ENCODE results near the gene SOCS7. TPM values are rescaled to one million over a fixed set of nuclear protein-coding genes. Genes with fewer than 3 reads are reported as not detected.
A peak's percentile ranks its signal among the peaks of the same experiment; 100 is the strongest.

SOCS7 gene
- total RNA-seq, 8 experiments from 2014 or later = 9.1 to 24.6 (median 19.4) TPM

DNA sequence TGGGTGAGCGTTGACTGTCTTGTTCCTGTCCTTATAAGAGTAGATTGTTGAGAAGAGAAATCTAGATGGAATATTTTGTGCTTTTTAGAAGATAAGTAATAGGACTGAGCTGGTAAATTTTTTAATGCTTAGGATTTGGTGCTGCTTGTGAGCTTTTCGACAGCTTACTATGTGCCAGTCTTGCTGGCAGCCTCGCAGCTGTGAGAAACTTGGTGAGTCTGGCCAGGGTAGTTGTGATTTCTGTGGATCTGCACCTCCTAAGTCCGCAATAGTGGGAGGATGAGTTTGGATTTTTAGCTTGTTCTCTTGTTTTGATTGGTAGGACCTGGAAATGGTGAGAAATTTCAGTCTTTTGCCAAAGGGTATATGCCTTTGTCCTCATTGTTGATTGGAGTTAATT lies 3.6 kb downstream of the SOCS7 start:
- WGBS, 10 experiments = 56 to 100% (median 93%) methylated on average over 1 to 3 of the region's 4 CpGs; no CpG with 5 or more reads in 2 of the 10 experiments

GRCh38 chr17:38357486-38358123 lies 6.0 kb downstream of the SOCS7 start:
- no peak overlapping the region for H3K4me3 ChIP-seq
- in situ Hi-C loops (cut with MboI; ENCODE audit: low pct_unique_long_range_greater_than_20kb in 2 of 9, low sequenced_read_pairs in 9 of 9, unreplicated experiment in 9 of 9) = no loop called here
- H3K27ac ChIP-seq = no peak overlapping the region
- no peak for ATAC-seq (replicated peaks in 6 of 8)
- peaks cover 37 to 39% of the 10 kb centered on the region in 2 donors for H3K4me1 ChIP-seq (replicated peaks in 1 of 2)
- 0 to 79% (median 65%) methylated on average over 1 to 2 of the region's 2 CpGs; no CpG with 5 or more reads in 4 of the 10 experiments for WGBS, 10 experiments

More for the DNA sequence above, 3.6 kb downstream of the SOCS7 start:
- Histone ChIP-seq H3K4me3 (peak overlapping the region in 2 of 5 donors; percentile 81 to 90), H3K4me1 (replicated peaks in 1 of 2) (peaks cover 44 to 45% of the 10 kb centered on the region in 2 donors), H3K27ac (no peak overlapping the region)
- ATAC-seq (replicated peaks in 6 of 8) = no peak
- in situ Hi-C loops (cut with MboI; ENCODE audit: low pct_unique_long_range_greater_than_20kb in 2 of 9, low sequenced_read_pairs in 9 of 9, unreplicated experiment in 9 of 9) = no loop called here

DNA sequence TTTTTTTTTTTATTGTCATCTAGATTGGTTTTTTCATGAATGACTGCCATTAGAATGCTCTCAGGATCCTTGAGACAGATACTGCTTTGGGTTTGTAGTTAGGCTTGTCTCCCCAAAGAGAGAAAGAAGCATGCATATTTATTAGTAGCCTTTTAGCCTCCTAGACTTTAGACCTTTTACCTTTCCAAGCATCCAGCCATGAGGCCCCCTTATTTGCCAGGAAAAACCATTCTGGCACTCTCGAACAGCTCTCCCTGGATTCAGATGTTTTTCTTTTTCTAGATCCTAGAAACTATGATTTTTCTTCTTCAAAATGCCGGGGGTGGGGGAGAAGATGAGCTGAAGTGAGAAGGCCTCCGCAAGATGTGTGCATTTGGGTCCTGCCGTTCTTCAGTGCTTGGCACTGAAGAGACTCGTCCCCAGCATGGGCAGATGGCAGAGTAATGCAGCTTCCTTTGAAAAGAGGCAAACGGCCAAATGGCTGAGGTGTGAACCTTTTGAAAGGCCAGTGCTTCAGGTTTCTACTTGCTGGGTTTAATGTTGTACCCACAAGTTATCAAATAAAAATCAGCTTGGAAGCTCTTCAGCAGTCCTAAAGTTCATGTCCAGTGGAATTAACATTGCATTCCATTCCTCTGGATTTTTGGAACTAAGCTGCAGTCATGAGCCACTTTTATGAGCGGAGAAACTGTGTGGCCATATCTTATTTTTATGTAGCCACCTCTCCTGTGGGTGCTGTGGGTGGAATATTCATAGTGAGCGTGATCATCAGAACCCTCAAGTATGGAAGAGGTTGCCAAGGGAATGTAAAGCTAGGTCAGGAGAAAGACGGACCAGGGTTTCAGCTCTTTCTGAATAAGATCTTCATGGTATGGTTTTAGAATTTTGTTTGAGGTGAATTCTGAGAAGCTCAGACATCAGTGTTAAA lies 7.2 kb downstream of the SOCS7 start:
- H3K4me1 ChIP-seq (replicated peaks in 1 of 2) = peaks cover 31 to 39% of the 10 kb centered on the region in 2 donors
- no peak overlapping the region for H3K27ac ChIP-seq
- 4 to 97% (median 85%) methylated on average over 2 to 9 of the region's 9 CpGs; no CpG with 5 or more reads in 1 of the 10 experiments for WGBS, 10 experiments
- peak in 2 of 8 experiments; percentile 41 to 49 for ATAC-seq (replicated peaks in 6 of 8)
- H3K4me3 ChIP-seq = no peak overlapping the region
- in situ Hi-C loops (cut with MboI; ENCODE audit: low pct_unique_long_range_greater_than_20kb in 2 of 9, low sequenced_read_pairs in 9 of 9, unreplicated experiment in 9 of 9) = no loop called here

DNA sequence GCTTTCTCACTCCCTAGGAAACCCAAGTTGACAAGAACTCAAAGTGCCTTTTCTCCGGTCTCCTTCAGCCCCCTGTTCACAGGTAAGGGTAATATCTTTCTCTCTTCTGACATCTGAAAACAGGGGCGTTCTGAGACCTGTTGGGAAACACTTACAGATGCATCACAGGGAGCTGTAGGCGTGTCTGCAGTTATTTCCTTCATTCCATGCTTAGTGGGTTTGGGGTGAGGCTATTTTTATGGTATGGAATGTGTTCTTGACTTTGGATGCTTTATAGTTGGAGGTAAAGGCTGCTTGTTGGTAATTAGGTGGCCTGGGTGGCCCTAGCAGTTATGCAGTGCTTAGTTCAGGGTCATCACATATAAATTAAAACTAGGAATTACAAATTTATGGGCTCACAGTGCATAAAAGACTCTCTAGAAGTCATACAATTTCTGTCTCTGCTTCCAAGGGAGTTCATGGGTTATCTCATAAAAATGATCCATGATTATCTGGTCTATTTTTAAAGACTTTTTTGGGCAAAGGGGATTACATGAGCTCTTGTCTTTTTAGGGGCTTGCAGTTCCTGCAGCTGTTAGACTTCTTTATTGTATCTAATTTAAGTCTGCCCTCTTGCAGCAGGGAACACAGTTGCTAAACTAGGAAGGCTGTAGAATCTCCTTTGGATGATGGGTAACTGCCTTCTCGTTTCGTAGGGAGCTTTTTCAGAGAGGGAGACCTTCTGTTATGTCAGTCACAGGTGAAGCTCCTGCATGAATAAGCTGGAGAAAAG lies 10.2 kb downstream of the SOCS7 start:
- WGBS, 10 experiments = 0 to 94% (median 66%) methylated on average over 1 to 4 of the region's 5 CpGs; no CpG with 5 or more reads in 1 of the 10 experiments
- Histone ChIP-seq H3K4me3 (no peak overlapping the region), H3K27ac (no peak overlapping the region), H3K4me1 (replicated peaks in 1 of 2) (peaks cover 14 to 21% of the 10 kb centered on the region in 2 donors)
- in situ Hi-C loops (cut with MboI; ENCODE audit: low pct_unique_long_range_greater_than_20kb in 2 of 9, low sequenced_read_pairs in 9 of 9, unreplicated experiment in 9 of 9) = no loop called here
- ATAC-seq (replicated peaks in 6 of 8) = peak in 1 of 8 experiments; percentile 71

DNA sequence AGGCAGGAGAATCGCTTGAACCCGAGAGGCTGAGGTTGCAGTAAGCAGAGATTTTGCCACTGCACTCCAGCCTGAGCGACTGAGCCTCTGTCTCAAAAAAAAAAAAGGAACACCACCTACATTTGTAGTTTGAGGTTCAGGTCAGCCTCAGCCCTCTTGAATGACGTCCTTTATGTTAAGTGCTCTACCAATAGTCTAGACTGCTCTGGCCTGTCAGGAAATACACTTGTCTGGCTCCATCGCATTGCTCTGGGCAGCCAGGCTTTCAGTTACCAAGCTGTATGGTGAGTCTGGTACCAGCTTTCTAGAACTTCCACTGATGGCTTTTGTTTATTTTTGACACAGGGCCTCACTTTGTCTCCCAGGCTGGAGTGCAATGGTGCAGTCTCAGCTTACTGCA lies 11.4 kb downstream of the SOCS7 start:
- 100% methylated on average over 2 to 3 of the region's 5 CpGs; no CpG with 5 or more reads in 8 of the 10 experiments for WGBS, 10 experiments
- peaks cover 8 to 10% of the 10 kb centered on the region in 2 donors for H3K4me1 ChIP-seq (replicated peaks in 1 of 2)
- ATAC-seq (replicated peaks in 6 of 8) = no peak
- H3K4me3 ChIP-seq = no peak overlapping the region
- H3K27ac ChIP-seq = no peak overlapping the region
- in situ Hi-C loops (cut with MboI; ENCODE audit: low pct_unique_long_range_greater_than_20kb in 2 of 9, low sequenced_read_pairs in 9 of 9, unreplicated experiment in 9 of 9) = no loop called here

GRCh38 chr17:38364741-38365140 lies 13.1 kb downstream of the SOCS7 start:
- WGBS, 10 experiments = 80 to 100% (median 93%) methylated on average over 1 to 6 of the region's 8 CpGs; no CpG with 5 or more reads in 2 of the 10 experiments
- in situ Hi-C loops (cut with MboI; ENCODE audit: low pct_unique_long_range_greater_than_20kb in 2 of 9, low sequenced_read_pairs in 9 of 9, unreplicated experiment in 9 of 9) = no loop called here
- H3K4me1 ChIP-seq (replicated peaks in 1 of 2) = no peaks in the 10 kb centered on the region
- no peak overlapping the region for H3K27ac ChIP-seq
- no peak overlapping the region for H3K4me3 ChIP-seq
- ATAC-seq (replicated peaks in 6 of 8) = no peak

DNA sequence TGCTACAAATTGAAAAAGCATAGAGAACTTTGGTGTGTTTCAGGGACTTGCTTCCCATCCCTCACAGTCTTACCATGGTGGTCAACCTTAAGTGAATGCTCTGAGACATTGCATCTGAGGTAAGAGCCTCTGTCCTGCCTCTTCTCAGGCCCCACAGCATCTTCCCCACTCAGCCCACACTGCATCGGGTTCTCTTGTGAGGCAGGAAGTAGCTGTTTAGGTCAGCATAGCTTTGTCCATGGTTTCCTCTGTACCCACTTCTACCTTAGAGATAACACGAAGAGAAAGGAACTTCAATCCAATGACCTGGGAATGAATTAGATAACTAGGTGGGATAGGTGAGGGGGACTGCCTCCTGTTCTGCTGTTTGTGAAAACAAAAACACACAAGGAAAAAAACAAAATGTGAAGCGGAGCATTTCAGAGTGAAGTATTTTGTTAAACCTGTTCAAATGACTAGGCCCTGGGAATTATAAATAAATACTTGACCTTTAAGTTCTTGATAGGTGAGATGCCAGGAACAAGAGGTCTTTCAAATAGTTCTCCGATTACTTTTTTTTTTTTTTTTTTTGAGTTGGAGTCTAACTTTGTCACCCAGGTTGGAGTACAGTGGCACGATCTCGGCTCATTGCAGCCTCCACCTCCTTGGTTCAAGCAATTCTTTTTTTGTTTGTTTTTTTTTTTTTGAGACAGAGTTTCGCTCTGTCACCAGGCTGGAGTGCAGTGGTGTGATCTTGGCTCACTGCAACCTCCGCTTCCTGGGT lies 17.7 kb downstream of the SOCS7 start:
- no peak for ATAC-seq (replicated peaks in 6 of 8)
- no peak overlapping the region for H3K4me3 ChIP-seq
- no peak overlapping the region for H3K27ac ChIP-seq
- in situ Hi-C loops (cut with MboI; ENCODE audit: low pct_unique_long_range_greater_than_20kb in 2 of 9, low sequenced_read_pairs in 9 of 9, unreplicated experiment in 9 of 9) = no loop called here
- no peaks in the 10 kb centered on the region for H3K4me1 ChIP-seq (replicated peaks in 1 of 2)
- 79 to 100% (median 95%) methylated on average over 2 to 8 of the region's 8 CpGs; no CpG with 5 or more reads in 1 of the 10 experiments for WGBS, 10 experiments

DNA sequence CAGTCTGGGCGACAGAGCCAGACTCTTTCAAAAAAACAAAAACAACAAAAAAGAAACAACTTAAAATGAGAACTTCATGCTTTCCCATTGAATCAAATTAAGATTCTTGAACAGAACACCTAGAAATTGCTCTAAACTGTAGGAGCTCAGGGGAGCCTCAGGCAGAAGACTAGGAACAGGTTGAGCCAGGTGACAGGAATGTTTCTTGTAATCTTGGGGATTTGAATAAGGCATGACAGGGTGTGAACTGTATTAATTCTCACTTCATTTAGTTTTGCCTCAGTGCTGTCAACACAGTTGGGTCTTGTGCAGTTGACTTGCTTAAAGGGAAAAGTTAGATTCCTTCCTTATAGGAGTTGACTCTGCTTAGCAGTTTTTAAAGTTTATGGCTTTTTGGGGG lies 27.8 kb downstream of the SOCS7 start:
- WGBS, 10 experiments = 86 to 100% (median 91%) methylated on average over 1 of the region's 1 CpG; no CpG with 5 or more reads in 6 of the 10 experiments
- in situ Hi-C loops (cut with MboI; ENCODE audit: low pct_unique_long_range_greater_than_20kb in 2 of 9, low sequenced_read_pairs in 9 of 9, unreplicated experiment in 9 of 9) = no loop called here
- ATAC-seq (replicated peaks in 6 of 8) = no peak
- H3K4me1 ChIP-seq (replicated peaks in 1 of 2) = no peaks in the 10 kb centered on the region
- no peak overlapping the region for H3K4me3 ChIP-seq
- no peak overlapping the region for H3K27ac ChIP-seq

- 90 to 100% (median 100%) methylated on average over 1 to 4 of the region's 4 CpGs; no CpG with 5 or more reads in 2 of the 10 experiments for WGBS, 10 experiments
- H3K4me1 ChIP-seq (replicated peaks in 1 of 2) = no peaks in the 10 kb centered on the region
- in situ Hi-C loops (cut with MboI; ENCODE audit: low pct_unique_long_range_greater_than_20kb in 2 of 9, low sequenced_read_pairs in 9 of 9, unreplicated experiment in 9 of 9) = no loop called here
- H3K4me3 ChIP-seq = no peak overlapping the region
- ATAC-seq (replicated peaks in 6 of 8) = no peak
- no peak overlapping the region for H3K27ac ChIP-seq
Measured at GRCh38 chr17:38395090-38395489, 43.4 kb downstream of the SOCS7 start.

GRCh38 chr17:38397227-38397626 lies 45.6 kb downstream of the SOCS7 start:
- no peaks in the 10 kb centered on the region for H3K4me1 ChIP-seq (replicated peaks in 1 of 2)
- no peak overlapping the region for H3K4me3 ChIP-seq
- H3K27ac ChIP-seq = no peak overlapping the region
- in situ Hi-C loops (cut with MboI; ENCODE audit: low pct_unique_long_range_greater_than_20kb in 2 of 9, low sequenced_read_pairs in 9 of 9, unreplicated experiment in 9 of 9) = no loop called here
- whole genome bisulfite sequencing, 10 experiments = 54 to 100% (median 100%) methylated on average over 1 to 2 of the region's 2 CpGs; no CpG with 5 or more reads in 3 of the 10 experiments
- no peak for ATAC-seq (replicated peaks in 6 of 8)

- Histone ChIP-seq H3K4me3 (no peak overlapping the region), H3K4me1 (replicated peaks in 1 of 2) (peaks cover 11 to 13% of the 10 kb centered on the region in 2 donors), H3K27ac (no peak overlapping the region)
- in situ Hi-C loops (cut with MboI; ENCODE audit: low pct_unique_long_range_greater_than_20kb in 2 of 9, low sequenced_read_pairs in 9 of 9, unreplicated experiment in 9 of 9) = no loop called here
- no peak for ATAC-seq (replicated peaks in 6 of 8)
- WGBS, 10 experiments = 75 to 100% (median 91%) methylated on average over 1 to 6 of the region's 6 CpGs; no CpG with 5 or more reads in 2 of the 10 experiments
Measured at GRCh38 chr17:38400286-38400685, 48.6 kb downstream of the SOCS7 start.

GRCh38 chr17:38401459-38401858 lies 49.8 kb downstream of the SOCS7 start:
- in situ Hi-C loops (cut with MboI; ENCODE audit: low pct_unique_long_range_greater_than_20kb in 2 of 9, low sequenced_read_pairs in 9 of 9, unreplicated experiment in 9 of 9) = no loop called here
- H3K4me3 ChIP-seq = no peak overlapping the region

More at GRCh38 chr17:38401459-38401858, 49.8 kb downstream of the SOCS7 start:
- no peak for ATAC-seq (replicated peaks in 6 of 8)
- 69 to 100% (median 93%) methylated on average over 1 to 4 of the region's 4 CpGs; no CpG with 5 or more reads in 1 of the 10 experiments for WGBS, 10 experiments
- H3K4me1 ChIP-seq (replicated peaks in 1 of 2) = peaks cover 11 to 13% of the 10 kb centered on the region in 2 donors
- no peak overlapping the region for H3K27ac ChIP-seq
